ENCODE measurements around the gene SPRR1A. TPM values are rescaled to one million over a fixed set of nuclear protein-coding genes. Genes with fewer than 3 reads are reported as not detected.

Gene SPRR1A
- total and polyA plus RNA-seq, 2 of the 4 experiments (the other 2 are of a cell fraction): not detected

DNA sequence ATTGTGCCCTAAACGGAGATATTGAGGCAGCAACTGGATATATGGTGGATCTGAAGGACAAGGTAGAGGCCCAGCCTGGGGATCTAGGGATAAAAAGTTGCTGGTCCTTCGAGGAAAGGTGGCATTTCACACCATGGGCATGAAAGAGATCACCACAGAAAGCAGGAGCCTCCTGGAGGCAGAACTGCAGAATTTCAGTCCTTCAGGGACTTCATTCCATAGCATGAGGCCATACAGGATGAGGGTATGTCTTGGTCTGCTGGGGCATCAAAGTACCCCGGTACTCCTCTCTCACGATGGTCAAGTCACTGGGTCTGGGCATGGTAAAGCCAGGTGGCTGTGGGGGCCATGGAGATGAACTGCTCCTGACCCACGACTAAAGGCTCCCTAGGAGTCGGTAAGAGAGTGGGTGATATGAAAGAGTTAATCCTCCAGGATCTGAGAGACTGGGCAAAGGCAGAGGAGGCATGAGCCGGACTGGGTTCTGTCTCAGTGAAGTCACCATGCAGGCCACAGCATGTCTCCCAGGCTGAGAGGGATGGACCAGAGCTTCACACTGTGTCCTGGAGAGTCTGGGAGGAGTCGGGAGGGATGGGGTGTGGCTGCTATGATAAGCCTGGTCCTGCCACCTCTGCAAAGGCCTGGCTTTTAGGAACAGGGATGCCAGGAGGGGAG lies 42.7 kb upstream of the SPRR1A start:
- Histone ChIP-seq H4K8ac (ENCODE audit: low read depth in 2 of 2, low read length in 2 of 2) (no peak overlapping the region), H3K9me3 (ENCODE audit: control insufficient read depth, insufficient read depth, low read length) (no peaks in the 10 kb centered on the region; the same call in 1 of the 2 replicates), H2BK20ac (ENCODE audit: low read depth, low read length) (no peak overlapping the region), H3K9ac (ENCODE audit: low read depth, low read length) (no peak overlapping the region), H2AK5ac (ENCODE audit: low read depth, low read length) (no peak overlapping the region), H3K23ac (ENCODE audit: low read depth, low read length) (no peak overlapping the region), H2BK15ac (ENCODE audit: low read depth, low read length) (no peak overlapping the region), H3K14ac (replicated peaks; ENCODE audit: low read depth, low read length) (no peak overlapping the region), H3K18ac (ENCODE audit: low read depth, low read length) (no peak overlapping the region), H3K4me3 (ENCODE audit: insufficient read depth, low read depth, low read length) (no peak overlapping the region), H2AK9ac (replicated peaks; ENCODE audit: low read depth, low read length, poor library complexity) (no peak overlapping the region), H3K36me3 (ENCODE audit: control insufficient read depth, insufficient read depth, low read length) (no peaks in the 10 kb centered on the region), H3K27ac (ENCODE audit: insufficient read depth, low read length) (no peak overlapping the region), H3K9me1 (ENCODE audit: insufficient read depth, low read length) (no peaks in the 10 kb centered on the region), H3K4me1 (ENCODE audit: control insufficient read depth, insufficient read depth, low read length) (no peaks in the 10 kb centered on the region), H4K20me1 (ENCODE audit: insufficient read depth, low read length) (no peaks in the 10 kb centered on the region), H3K4me2 (ENCODE audit: low read depth, low read length) (no peak overlapping the region), H4K91ac (ENCODE audit: insufficient read depth, low read depth, low read length) (no peak overlapping the region), H3K56ac (ENCODE audit: extremely low read depth, insufficient read depth, low read length) (no peak overlapping the region), H2BK5ac (ENCODE audit: low read depth, low read length, poor library complexity, severe bottlenecking) (no peak overlapping the region), H2BK120ac (ENCODE audit: low read depth, low read length) (no peak overlapping the region), H3K79me1 (ENCODE audit: low read depth in 1 of 2, low read length in 2 of 2) (no peaks in the 10 kb centered on the region), H3K27me3 (ENCODE audit: control insufficient read depth, insufficient read depth, low read length) (no peaks in the 10 kb centered on the region), H2AFZ (replicated peaks; ENCODE audit: low read length, poor library complexity) (no peak overlapping the region), H4K5ac (ENCODE audit: low read depth, low read length) (no peak overlapping the region), H3K4ac (ENCODE audit: low read depth, low read length) (no peak overlapping the region)
- CTCF ChIA-PET: no interaction called here
- 28% methylated on average over 5 of the region's 8 CpGs; no CpG with 5 or more reads in 1 of the 2 experiments for WGBS, 2 experiments (ENCODE audit: extremely low coverage in 2 of 2, insufficient read length in 1 of 2)
- dilution Hi-C loops (cut with HindIII; ENCODE audit: low sequenced_read_pairs, unreplicated experiment) (no loop called here), in situ Hi-C loops (cut with MboI; ENCODE audit: low sequenced_read_pairs) (no loop called here), intact Hi-C loops (cut with micrococcal nuclease) (no loop called here)
- DNase-seq: no peak
- no peak for TF ChIP-seq RAD21 (IDR thresholded peaks at IDR 0.05; ENCODE audit: low read length)
- TF ChIP-seq MXI1 (IDR thresholded peaks at IDR 0.05; ENCODE audit: borderline replicate concordance, low read depth, low read length): no peak
- TF ChIP-seq, protein P1, sequence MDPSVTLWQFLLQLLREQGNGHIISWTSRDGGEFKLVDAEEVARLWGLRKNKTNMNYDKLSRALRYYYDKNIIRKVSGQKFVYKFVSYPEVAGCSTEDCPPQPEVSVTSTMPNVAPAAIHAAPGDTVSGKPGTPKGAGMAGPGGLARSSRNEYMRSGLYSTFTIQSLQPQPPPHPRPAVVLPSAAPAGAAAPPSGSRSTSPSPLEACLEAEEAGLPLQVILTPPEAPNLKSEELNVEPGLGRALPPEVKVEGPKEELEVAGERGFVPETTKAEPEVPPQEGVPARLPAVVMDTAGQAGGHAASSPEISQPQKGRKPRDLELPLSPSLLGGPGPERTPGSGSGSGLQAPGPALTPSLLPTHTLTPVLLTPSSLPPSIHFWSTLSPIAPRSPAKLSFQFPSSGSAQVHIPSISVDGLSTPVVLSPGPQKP (IDR thresholded peaks at IDR 0.05; ENCODE audit: borderline replicate concordance, low read depth, low read length): no peak
- TF ChIP-seq RFX5 (IDR thresholded peaks at IDR 0.05; ENCODE audit: low read depth, low read length): no peak
- no peak for TF ChIP-seq BHLHE40 (IDR thresholded peaks at IDR 0.05; ENCODE audit: low read depth, low read length)
- no peak for TF ChIP-seq CHD1 (IDR thresholded peaks at IDR 0.05; ENCODE audit: low read depth, low read length)
- TF ChIP-seq SMC3 (IDR thresholded peaks at IDR 0.05; ENCODE audit: low read depth, low read length): no peak
- TF ChIP-seq, protein P2, sequence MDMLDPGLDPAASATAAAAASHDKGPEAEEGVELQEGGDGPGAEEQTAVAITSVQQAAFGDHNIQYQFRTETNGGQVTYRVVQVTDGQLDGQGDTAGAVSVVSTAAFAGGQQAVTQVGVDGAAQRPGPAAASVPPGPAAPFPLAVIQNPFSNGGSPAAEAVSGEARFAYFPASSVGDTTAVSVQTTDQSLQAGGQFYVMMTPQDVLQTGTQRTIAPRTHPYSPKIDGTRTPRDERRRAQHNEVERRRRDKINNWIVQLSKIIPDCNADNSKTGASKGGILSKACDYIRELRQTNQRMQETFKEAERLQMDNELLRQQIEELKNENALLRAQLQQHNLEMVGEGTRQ (IDR thresholded peaks at IDR 0.05; ENCODE audit: low read depth, low read length): no peak
- no peak for TF ChIP-seq FOS (IDR thresholded peaks at IDR 0.05; ENCODE audit: low read depth, low read length)
- no peak for TF ChIP-seq NFE2L2 (IDR thresholded peaks at IDR 0.05; ENCODE audit: low read depth, low read length)
- no peak for TF ChIP-seq MAZ (IDR thresholded peaks at IDR 0.05; ENCODE audit: borderline replicate concordance, low read depth, low read length)
- TF ChIP-seq MAFK (IDR thresholded peaks at IDR 0.05; ENCODE audit: low read depth, low read length): no peak
- TF ChIP-seq CEBPB (IDR thresholded peaks at IDR 0.05; ENCODE audit: low read depth, low read length): no peak
- TF ChIP-seq, protein P3, sequence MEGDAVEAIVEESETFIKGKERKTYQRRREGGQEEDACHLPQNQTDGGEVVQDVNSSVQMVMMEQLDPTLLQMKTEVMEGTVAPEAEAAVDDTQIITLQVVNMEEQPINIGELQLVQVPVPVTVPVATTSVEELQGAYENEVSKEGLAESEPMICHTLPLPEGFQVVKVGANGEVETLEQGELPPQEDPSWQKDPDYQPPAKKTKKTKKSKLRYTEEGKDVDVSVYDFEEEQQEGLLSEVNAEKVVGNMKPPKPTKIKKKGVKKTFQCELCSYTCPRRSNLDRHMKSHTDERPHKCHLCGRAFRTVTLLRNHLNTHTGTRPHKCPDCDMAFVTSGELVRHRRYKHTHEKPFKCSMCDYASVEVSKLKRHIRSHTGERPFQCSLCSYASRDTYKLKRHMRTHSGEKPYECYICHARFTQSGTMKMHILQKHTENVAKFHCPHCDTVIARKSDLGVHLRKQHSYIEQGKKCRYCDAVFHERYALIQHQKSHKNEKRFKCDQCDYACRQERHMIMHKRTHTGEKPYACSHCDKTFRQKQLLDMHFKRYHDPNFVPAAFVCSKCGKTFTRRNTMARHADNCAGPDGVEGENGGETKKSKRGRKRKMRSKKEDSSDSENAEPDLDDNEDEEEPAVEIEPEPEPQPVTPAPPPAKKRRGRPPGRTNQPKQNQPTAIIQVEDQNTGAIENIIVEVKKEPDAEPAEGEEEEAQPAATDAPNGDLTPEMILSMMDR (conservative IDR thresholded peaks at IDR 0.05; ENCODE audit: low read depth, low read length): no peak
- no peak for TF ChIP-seq POLR2A (IDR thresholded peaks at IDR 0.05; ENCODE audit: low read depth, low read length)
- no peak for TF ChIP-seq RCOR1 (IDR thresholded peaks at IDR 0.05; ENCODE audit: insufficient replicate concordance, low read length)
- POLR2A ChIA-PET (ENCODE audit: unreplicated experiment): no interaction called here
- BruUV-seq (replicated peaks): no TSS peak
- ATAC-seq (ENCODE audit: low read depth): no peak
